WI38 (cell line): Measurements from ENCODE around the gene AFTPH.

Experiments used
- H3K4me3 ChIP-seq: 2 replicates; pipeline ENCODE4 v1.5.1; 2011; ENCODE audit warnings: low read depth, mild to moderate bottlenecking, control low read depth, low read length
- CTCF ChIP-seq: IDR thresholded peaks from 2 replicates; pipeline ENCODE4 v1.5.1; 2012; ENCODE audit warnings: low read depth, mild to moderate bottlenecking, control low read depth, low read length

The AFTPH gene

DNA sequence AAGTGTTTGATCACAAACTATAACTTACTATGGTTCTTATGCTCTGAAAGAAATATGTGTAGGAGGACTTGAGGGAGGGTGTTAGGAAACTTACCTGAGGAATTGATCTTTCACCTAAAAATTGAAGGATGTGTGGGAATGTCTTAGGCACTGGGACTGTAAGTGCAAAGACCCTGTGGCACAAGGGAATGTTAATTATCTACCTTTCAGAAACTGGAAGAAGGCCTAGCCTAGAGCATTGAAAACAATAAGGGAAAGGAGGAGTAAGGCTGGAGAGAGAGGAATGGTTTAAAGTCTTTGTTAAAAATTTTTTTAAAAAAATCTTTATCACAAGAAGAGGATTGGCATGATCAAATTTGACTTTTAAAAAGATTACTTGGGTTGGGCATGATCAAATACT, 7.9 kb downstream of the AFTPH start:
- TF ChIP-seq CTCF: no peak
- H3K4me3 ChIP-seq: no peak overlapping the region

GRCh38 chr2:64533882-64534281, 9.8 kb downstream of the AFTPH start:
- TF ChIP-seq CTCF: no peak
- H3K4me3 ChIP-seq: no peak overlapping the region

- no peak overlapping the region for H3K4me3 ChIP-seq
- TF ChIP-seq CTCF: no peak
Measured at GRCh38 chr2:64534363-64534762, 10.2 kb downstream of the AFTPH start.

DNA sequence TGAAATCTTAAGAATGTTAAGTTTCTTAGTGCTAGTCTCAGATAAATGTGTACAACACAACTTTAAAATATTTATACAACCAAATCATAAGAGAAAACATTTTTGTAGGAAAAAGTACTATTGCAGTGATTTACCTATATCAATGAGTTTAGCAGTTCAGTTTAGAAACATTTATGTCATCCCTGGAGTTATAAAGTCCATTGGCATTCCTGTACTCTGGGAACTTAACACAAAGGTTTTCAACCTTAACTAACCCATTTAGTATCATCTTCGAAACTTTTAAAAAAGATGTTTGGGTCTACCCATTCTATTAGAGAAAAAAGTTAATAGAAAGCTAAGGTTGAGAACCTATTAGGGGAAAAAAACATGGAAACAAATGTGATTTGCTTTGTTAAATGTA, 10.9 kb downstream of the AFTPH start:
- no peak for TF ChIP-seq CTCF
- no peak overlapping the region for H3K4me3 ChIP-seq

GRCh38 chr2:64537991-64538390, 13.9 kb downstream of the AFTPH start:
- TF ChIP-seq CTCF: no peak

GRCh38 chr2:64538764-64539433, 14.8 kb downstream of the AFTPH start:
- H3K4me3 ChIP-seq: no peak overlapping the region
- TF ChIP-seq CTCF: no peak

More at GRCh38 chr2:64537991-64538390, 13.9 kb downstream of the AFTPH start:
- H3K4me3 ChIP-seq: no peak overlapping the region

DNA sequence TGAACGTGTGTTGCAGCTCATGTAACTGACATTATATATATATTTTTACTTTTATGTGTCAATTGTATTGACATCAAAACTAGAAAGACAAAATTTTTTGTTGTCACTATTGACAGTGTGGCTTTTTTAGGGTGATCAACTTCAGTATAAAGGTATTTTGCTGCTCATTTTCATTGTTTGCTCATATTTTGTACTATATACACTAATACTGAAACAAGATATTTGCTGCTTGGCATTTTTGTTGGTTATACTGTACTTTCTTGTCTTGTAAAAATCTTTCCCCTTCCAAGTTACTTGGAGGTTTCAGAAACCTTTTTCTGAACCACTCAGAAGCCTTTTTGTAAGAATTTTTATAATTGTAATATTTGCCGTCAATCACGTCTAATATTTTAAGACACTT, 16.5 kb downstream of the AFTPH start:
- no peak overlapping the region for H3K4me3 ChIP-seq
- TF ChIP-seq CTCF: no peak
